Measurements from ENCODE around the gene SCYGR4. TPM values are rescaled to one million over a fixed set of nuclear protein-coding genes. Genes with fewer than 3 reads are reported as not detected.

SCYGR4 gene
- total RNA-seq, 1 donor from 2014 or later, result not detected

DNA sequence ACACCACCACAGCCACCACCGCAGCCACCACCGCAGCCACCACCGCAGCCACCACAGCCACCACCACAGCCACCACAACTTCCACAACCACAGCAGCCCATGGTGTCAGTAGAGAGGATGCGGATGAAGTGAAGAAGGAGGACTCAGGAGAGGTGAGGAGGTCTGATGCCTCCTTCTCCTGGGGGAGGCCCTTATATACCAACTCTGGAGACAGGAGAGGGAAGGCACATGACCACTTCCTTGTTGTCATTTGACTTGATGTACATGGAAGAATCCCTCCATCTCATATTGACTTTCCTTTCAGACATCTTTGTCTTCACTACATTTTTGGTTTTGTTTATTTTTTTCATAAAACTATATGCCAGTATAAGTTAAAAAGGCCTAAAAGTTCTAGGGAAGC, 2.6 kb upstream of the SCYGR4 start, which contains the start of gene SCYGR3:
SCYGR3 (minus strand) TSS at position 101 of the 400 bp plus-strand sequence; CDS start at position 101, 0 bp downstream.
- intact Hi-C loops (cut with DNase I), result no loop called here
- no peaks in the 10 kb centered on the region for H3K27me3 ChIP-seq
- no peak within 1 kb of the TSS for H3K4me3 ChIP-seq
- no peaks in the 10 kb centered on the region for H3K36me3 ChIP-seq
- no peak within 1 kb of the TSS for H3K27ac ChIP-seq
- no peaks in the 10 kb centered on the region for H3K4me1 ChIP-seq
- no peaks in the 10 kb centered on the region for H3K9me3 ChIP-seq
- no peak for DNase-seq (ENCODE audit: low spot score in 2 of 2)
- TF ChIP-seq, protein P1, sequence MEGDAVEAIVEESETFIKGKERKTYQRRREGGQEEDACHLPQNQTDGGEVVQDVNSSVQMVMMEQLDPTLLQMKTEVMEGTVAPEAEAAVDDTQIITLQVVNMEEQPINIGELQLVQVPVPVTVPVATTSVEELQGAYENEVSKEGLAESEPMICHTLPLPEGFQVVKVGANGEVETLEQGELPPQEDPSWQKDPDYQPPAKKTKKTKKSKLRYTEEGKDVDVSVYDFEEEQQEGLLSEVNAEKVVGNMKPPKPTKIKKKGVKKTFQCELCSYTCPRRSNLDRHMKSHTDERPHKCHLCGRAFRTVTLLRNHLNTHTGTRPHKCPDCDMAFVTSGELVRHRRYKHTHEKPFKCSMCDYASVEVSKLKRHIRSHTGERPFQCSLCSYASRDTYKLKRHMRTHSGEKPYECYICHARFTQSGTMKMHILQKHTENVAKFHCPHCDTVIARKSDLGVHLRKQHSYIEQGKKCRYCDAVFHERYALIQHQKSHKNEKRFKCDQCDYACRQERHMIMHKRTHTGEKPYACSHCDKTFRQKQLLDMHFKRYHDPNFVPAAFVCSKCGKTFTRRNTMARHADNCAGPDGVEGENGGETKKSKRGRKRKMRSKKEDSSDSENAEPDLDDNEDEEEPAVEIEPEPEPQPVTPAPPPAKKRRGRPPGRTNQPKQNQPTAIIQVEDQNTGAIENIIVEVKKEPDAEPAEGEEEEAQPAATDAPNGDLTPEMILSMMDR (IDR thresholded peaks at IDR 0.05), result no peak

DNA sequence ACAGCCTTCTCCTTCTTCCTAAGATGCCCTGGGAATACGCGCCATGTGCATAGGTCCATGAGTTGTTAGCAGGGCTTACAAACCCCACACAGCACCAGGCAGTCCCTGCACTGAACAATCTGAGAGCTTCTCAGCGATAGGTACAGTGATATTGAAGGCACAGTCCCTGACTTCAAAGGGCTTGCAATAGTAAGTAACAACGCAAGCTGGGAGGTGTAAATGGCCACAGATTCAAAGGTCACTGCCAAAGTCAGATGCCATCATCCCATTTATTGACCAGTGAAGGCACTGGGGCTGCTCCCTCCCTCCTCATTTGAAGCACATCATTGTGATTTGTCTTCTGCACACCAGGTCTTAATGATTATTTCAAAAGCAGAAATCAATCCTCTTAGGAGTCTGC, 2.1 kb upstream of the SCYGR4 start:
- no peaks in the 10 kb centered on the region for H3K4me1 ChIP-seq
- intact Hi-C loops (cut with DNase I), result no loop called here
- no peaks in the 10 kb centered on the region for H3K36me3 ChIP-seq
- H3K27ac ChIP-seq, result no peak overlapping the region
- H3K4me3 ChIP-seq, result no peak overlapping the region
- no peaks in the 10 kb centered on the region for H3K9me3 ChIP-seq
- no peaks in the 10 kb centered on the region for H3K27me3 ChIP-seq
- TF ChIP-seq, protein P1 (IDR thresholded peaks at IDR 0.05), result no peak
- no peak for DNase-seq (ENCODE audit: low spot score in 2 of 2)

DNA sequence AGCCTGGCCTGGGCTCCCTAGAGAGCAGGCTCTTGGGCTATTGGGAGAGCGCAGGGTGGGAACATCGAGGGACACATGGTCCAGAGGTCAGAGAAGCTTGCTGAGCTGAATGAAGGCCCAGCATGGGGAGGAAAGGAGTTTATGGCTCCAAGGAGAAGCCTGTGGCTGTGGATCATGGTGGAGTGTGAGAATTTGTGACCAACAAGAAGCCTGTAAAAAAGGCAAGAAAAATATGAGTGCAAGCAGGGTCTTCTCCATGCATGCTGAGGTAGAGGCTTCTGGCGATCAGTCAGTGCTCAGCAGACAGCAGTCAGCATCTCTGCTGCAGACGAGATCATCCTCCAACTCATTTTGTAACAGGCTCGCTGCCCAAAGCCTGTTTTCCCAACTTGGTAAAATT, 1.4 kb upstream of the SCYGR4 start:
- TF ChIP-seq, protein P1 (IDR thresholded peaks at IDR 0.05), result no peak
- Histone ChIP-seq H3K27ac (no peak overlapping the region), H3K4me3 (no peak overlapping the region), H3K36me3 (no peaks in the 10 kb centered on the region), H3K27me3 (no peaks in the 10 kb centered on the region), H3K9me3 (no peaks in the 10 kb centered on the region), H3K4me1 (no peaks in the 10 kb centered on the region)
- intact Hi-C loops (cut with DNase I), result no loop called here
- no peak for DNase-seq (ENCODE audit: low spot score in 2 of 2)

DNA sequence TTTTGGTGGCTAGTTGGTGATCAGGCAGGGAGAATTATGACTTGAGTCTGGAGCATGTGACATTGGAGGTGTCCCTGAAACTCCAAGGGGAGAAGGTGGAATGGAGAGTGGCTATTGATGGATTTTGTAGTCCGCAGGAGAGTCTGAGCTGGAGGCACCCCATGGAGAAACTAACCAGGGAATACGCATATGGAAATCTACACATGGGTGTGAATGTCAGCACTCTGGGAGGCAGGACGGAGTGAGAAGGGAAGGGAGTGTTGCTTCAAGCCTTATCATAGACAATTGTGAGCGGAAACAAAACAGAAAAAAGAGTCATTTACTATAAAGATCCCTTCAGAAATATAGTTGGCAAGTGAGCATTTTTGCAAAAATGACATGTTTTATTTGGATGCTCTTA, 667 bp upstream of the SCYGR4 start:
- H3K27ac ChIP-seq, result no peak overlapping the region
- H3K27me3 ChIP-seq, result no peaks in the 10 kb centered on the region
- no peaks in the 10 kb centered on the region for H3K4me1 ChIP-seq
- TF ChIP-seq, protein P1 (IDR thresholded peaks at IDR 0.05), result no peak
- intact Hi-C loops (cut with DNase I), result no loop called here
- H3K9me3 ChIP-seq, result no peaks in the 10 kb centered on the region
- no peaks in the 10 kb centered on the region for H3K36me3 ChIP-seq
- H3K4me3 ChIP-seq, result no peak overlapping the region
- no peak for DNase-seq (ENCODE audit: low spot score in 2 of 2)

DNA sequence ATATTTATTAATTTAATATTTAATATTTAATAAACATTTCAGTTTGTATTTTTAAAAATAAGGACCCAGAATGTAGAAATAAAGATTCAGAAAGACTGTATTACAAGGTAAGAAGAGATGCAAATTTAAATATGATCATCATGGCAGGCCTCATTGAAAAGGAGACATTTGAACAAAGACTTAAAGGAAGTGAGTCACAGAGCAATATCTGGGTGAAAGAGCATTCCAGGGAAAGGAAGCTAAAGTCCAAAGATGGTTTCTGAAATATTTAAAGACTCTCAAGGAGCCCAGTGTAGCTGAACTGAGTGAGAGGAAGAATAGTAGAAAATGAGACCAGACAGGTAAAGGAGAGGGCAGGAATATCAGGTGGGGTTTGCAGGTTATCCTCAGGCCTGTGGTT, 5.9 kb downstream of the SCYGR4 start:
- Histone ChIP-seq H3K4me3 (no peak overlapping the region), H3K27me3 (no peaks in the 10 kb centered on the region), H3K36me3 (no peaks in the 10 kb centered on the region), H3K4me1 (no peaks in the 10 kb centered on the region), H3K27ac (no peak overlapping the region), H3K9me3 (no peaks in the 10 kb centered on the region)
- TF ChIP-seq, protein P1 (IDR thresholded peaks at IDR 0.05), result no peak
- no peak for DNase-seq (ENCODE audit: low spot score in 2 of 2)
- intact Hi-C loops (cut with DNase I), result no loop called here

DNA sequence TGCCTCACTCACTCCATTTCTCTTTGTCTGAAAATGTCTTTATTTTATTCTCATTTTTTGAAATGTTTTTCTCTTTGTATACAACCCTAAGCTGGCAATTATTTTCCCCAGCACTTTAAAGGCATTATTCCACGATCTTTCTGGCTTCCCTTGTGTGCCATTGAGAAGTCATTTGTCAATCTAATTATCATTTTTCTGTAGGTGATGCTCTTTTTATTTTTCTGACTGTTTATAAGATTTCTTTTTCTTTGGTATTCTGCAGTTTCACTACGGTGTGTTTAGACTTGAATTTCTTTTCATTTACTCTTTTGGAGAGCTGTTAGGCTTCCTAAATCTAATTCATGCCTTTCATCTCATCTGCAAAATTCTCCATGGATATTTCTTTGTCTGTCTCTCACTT, 8.1 kb downstream of the SCYGR4 start:
- Histone ChIP-seq H3K36me3 (no peaks in the 10 kb centered on the region), H3K9me3 (no peaks in the 10 kb centered on the region), H3K4me1 (no peaks in the 10 kb centered on the region), H3K27me3 (no peaks in the 10 kb centered on the region), H3K27ac (no peak overlapping the region), H3K4me3 (no peak overlapping the region)
- TF ChIP-seq, protein P1 (IDR thresholded peaks at IDR 0.05), result no peak
- intact Hi-C loops (cut with DNase I), result no loop called here
- no peak for DNase-seq (ENCODE audit: low spot score in 2 of 2)
